A172 (cell line): ENCODE results near the gene PHACTR4. TPM values are rescaled to one million over a fixed set of nuclear protein-coding genes. Genes with fewer than 3 reads are reported as not detected.
"Not testable (repeated sequence)": the region's sequence is repeated elsewhere in the genome, so short reads cannot be mapped to it uniquely, and the experiment has no call there.

Experiments
- DNase-seq: peaks from one replicate; pipeline ENCODE4 v3.0.0-alpha.2; 2015; ENCODE audit warnings: low spot score
- total RNA-seq: library from RNA; depleted of rRNA; stranded (reverse); fragments of >200 nt; shearing (Covaris generic); gene quantifications from 2 replicates; pipeline ENCODE4 v1.2.3, GENCODE V29; 2014

Gene PHACTR4
- total RNA-seq, 1 experiment from 2014 or later = 6.0 TPM

- DNase-seq = no peak
These were observed 59.5 kb downstream of the PHACTR4 start for GRCh38 chr1:28428990-28429520.

GRCh38 chr1:28436211-28436769 is 66.8 kb downstream of the PHACTR4 start:
- no peak for DNase-seq

GRCh38 chr1:28437264-28437923 is 67.9 kb downstream of the PHACTR4 start:
- peak; percentile 70 for DNase-seq

- peak; percentile 91 for DNase-seq
These were observed 68.6 kb downstream of the PHACTR4 start for GRCh38 chr1:28437924-28438699.

- DNase-seq = no peak
These were observed 69.8 kb downstream of the PHACTR4 start for GRCh38 chr1:28439320-28439719.

- DNase-seq = no peak
These were observed 72.1 kb downstream of the PHACTR4 start for GRCh38 chr1:28441674-28442073.

- DNase-seq = no peak
These were observed 74.0 kb downstream of the PHACTR4 start for GRCh38 chr1:28443550-28443949.

GRCh38 chr1:28447679-28448078 is 78.1 kb downstream of the PHACTR4 start:
- no peak for DNase-seq

GRCh38 chr1:28448094-28448611 is 78.6 kb downstream of the PHACTR4 start:
- DNase-seq = not testable (repeated sequence)

- DNase-seq = peak; percentile 40
These were observed 80.4 kb downstream of the PHACTR4 start for GRCh38 chr1:28449904-28450303.

GRCh38 chr1:28450561-28450960 is 81.0 kb downstream of the PHACTR4 start:
- no peak for DNase-seq

GRCh38 chr1:28451011-28451410 is 81.5 kb downstream of the PHACTR4 start:
- no peak for DNase-seq

GRCh38 chr1:28456078-28456477 is 86.5 kb downstream of the PHACTR4 start:
- peak; percentile 42 for DNase-seq

GRCh38 chr1:28457678-28458077 is 88.1 kb downstream of the PHACTR4 start:
- no peak for DNase-seq

- DNase-seq = no peak
These were observed 89.0 kb downstream of the PHACTR4 start for GRCh38 chr1:28458237-28459228.

GRCh38 chr1:28466226-28466778 is 96.8 kb downstream of the PHACTR4 start:
- DNase-seq = no peak

- no peak for DNase-seq
These were observed 100.6 kb downstream of the PHACTR4 start for GRCh38 chr1:28470146-28470545.

GRCh38 chr1:28479497-28479896 is 110.0 kb downstream of the PHACTR4 start:
- not testable (repeated sequence) for DNase-seq

- no peak for DNase-seq
These were observed 110.8 kb downstream of the PHACTR4 start for GRCh38 chr1:28480308-28480707.

GRCh38 chr1:28482138-28482537 is 112.6 kb downstream of the PHACTR4 start:
- no peak for DNase-seq

GRCh38 chr1:28482702-28483101 is 113.2 kb downstream of the PHACTR4 start:
- no peak for DNase-seq
